ENCODE data around the gene ATG16L2.
A peak's percentile ranks its signal among the peaks of the same experiment; 100 is the strongest.
"Not testable (repeated sequence)": the region's sequence is repeated elsewhere in the genome, so short reads cannot be mapped to it uniquely, and the experiment has no call there.

Gene ATG16L2

DNA sequence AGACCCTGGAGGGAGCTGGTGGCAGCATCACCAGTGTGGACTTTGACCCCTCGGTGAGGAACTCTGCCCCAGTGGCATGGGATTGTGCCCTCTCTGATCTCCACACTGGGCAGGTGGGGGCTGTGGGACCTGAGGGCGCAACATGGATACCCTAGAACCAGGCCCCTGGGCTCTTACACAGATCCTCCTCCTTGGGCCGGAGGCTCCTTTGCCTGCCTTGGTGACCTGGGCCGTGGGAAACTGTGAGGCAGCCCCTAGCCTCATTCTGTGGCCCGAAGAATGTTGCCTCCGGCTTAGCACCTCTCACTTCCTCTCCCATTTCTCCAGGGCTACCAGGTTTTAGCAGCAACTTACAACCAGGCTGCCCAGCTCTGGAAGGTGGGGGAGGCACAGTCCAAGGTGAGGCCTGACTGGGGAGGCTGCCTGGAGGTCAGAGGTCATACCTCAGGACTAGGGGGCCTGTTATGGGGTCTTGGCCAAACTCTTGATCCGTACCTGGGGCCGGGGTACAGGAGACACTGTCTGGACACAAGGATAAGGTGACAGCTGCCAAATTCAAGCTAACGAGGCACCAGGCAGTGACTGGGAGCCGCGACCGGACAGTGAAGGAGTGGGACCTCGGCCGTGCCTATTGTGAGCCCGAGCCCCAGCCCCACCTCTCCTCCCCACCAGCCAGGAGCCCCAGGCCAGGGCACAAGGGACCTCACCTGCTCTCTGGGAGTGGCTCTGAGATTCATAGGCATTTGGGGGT lies 12.2 kb downstream of the ATG16L2 start:
- no peak for DNase-seq (ENCODE audit: low read depth)

DNA sequence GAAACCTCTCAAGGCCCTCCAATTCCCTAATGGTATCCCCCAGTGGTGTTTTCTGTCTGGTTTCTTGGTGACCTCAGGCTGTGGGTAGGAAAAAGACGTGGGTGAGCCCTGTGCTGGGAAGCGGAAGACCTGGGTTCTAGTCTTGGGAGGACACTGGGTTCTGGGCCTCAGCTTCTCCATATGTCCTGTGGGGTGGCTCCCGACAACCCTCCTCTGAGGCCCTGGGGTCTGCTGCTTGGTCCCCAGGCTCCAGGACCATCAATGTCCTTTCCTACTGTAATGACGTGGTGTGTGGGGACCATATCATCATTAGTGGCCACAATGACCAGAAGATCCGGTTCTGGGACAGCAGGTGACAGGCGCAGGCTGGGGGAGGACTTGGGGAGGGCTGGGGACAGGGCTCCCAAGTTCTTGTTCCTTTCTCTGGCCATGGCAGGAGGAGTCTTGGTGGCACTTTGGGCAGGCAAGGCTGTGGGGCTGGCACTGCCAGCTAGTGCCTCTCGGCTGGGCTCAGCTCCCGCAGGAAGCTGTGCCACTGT lies 12.8 kb downstream of the ATG16L2 start:
- DNase-seq (ENCODE audit: low read depth): no peak

DNA sequence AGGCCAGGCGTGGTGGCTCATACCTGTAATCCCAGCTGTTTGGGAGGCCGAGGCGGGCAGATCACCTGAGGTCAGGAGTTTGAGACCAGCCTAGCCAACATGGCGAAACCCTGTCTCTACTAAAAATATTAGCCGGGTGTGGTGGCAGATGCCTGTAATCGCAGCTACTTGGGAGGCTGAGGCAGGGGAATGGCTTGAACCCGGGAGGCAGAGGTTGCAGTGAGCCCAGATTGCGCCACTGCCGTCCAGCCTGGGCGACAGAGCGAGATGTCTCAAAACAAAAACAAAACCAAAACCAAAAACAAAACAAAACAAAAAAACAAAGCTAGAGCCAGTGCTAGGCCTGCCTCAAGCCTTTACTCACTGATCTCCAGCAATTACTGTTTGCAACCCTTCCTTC lies 13.4 kb downstream of the ATG16L2 start:
- not testable (repeated sequence) for DNase-seq (ENCODE audit: low read depth)

DNA sequence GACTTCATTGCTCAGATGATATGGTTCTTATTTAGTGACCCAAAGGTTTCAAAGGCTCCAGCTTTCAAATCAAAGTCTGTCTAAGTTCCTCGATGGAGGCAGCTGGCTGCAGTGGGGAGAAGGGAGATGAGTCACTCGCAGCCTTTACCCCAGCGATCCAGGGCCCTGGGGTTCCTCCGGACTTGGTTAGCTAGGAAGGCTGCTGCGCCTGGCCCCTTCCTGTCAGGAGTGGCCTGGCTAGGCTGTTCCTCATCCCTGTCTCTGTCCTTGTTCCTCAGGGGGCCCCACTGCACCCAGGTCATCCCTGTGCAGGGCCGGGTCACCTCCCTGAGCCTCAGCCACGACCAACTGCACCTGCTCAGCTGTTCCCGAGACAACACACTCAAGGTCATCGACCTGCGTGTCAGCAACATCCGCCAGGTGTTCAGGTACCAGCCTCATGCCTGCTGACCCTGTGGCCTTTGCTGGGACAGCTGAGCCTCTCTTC lies 13.9 kb downstream of the ATG16L2 start:
- no peak for DNase-seq (ENCODE audit: low read depth)

DNA sequence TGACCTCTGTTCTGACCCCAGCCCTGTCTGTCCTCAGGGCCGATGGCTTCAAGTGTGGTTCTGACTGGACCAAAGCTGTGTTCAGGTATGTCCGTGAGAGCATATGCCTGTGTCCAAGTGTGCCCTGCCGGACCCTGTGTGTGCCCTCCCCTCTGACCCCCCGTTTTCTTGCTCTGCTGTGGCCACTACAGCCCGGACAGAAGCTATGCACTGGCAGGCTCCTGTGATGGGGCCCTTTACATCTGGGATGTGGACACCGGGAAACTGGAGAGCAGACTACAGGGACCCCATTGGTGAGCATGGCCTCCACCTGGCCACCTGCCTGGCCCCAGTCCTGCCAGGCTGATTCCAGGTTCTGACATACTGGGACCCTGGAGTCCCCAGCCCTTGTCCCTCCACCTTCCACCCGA lies 14.5 kb downstream of the ATG16L2 start:
- DNase-seq (ENCODE audit: low read depth): no peak

DNA sequence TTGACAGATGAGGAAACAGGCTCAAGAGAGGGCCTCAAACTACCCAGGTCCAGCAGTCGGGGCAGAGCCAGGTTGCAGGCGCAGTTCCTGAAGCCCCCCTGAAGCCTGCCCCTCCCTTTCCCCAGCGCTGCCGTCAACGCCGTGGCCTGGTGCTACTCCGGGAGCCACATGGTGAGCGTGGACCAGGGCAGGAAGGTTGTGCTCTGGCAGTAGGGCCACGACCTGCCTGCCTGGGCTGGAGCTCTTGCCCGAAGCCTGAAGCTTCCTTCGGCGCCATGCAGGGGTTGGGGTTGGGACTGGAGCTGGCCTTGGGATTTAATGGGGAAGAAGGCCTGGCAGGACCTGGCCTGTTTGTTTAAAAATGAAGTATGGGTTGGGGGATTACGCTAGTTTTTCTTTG lies 15.0 kb downstream of the ATG16L2 start:
- DNase-seq (ENCODE audit: low read depth): no peak

DNA sequence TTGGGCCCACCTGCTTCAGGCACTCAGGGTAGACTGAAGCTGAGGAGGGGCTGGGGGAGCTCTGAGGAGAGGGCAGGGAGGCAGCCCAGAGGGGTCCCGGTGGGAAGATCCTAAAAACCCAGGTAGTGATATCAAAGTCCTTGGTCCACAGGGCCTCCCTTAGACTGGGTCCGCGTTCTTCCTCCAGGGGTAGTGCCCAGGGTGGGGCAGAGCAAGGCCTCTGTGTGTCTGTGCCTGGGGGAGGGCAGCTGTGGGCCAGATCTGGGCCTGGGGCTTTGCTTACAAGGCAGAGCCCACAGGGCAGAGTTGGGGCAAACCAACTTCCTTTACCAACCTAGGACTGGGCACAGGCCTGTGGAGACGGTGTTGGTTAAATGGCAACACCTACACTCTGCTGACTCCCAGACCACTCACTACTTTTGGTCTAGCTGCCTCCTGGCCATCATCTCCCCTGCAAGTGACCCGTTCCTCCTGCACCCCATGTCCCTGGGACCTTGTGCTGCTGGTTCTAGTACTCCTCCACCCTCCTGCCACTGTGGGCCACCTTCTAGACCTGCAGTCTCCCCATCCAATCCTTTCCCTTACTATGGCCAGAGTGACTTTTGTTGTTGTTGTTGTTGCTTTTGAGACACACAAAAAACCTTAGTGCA lies 15.8 kb downstream of the ATG16L2 start:
- no peak for DNase-seq (ENCODE audit: low read depth)

DNA sequence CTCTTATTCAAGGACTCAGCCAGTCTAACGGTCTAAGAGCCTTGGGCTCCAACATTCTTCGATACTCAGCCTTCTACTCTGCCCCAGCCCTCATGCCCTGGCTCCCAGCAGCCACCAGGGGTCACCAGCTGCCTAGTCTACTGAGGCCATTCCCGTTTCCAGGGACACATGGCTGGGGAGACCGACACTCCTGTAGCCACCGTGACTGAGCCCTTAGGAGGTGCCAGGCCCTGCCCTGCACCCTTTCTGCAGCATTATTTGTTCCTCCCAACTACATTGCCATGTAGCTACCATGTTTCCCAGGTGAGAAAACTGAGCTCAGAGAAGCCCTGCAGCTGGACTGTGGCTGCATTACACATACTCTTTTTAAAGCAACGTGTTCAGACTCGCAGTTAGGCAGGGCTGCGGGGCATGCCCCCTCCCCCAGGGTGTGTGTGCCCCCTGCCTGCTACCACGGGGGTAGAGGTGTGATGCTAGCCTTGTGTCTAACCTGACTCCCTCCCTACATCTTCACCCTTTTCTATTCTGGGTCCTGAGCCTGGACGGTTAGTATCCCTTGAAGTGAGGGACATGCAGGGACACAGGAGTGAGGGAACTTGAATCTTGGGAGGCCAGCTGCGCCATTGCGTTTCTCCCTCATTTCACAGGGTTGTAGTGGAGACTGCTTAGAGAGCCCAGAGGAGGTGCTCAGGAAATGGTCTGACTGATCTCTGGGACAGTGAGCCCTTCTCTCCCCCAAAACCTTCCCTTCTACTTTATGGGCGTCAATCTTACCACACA lies 17.5 kb downstream of the ATG16L2 start:
- DNase-seq (ENCODE audit: low read depth): peak; percentile 58

DNA sequence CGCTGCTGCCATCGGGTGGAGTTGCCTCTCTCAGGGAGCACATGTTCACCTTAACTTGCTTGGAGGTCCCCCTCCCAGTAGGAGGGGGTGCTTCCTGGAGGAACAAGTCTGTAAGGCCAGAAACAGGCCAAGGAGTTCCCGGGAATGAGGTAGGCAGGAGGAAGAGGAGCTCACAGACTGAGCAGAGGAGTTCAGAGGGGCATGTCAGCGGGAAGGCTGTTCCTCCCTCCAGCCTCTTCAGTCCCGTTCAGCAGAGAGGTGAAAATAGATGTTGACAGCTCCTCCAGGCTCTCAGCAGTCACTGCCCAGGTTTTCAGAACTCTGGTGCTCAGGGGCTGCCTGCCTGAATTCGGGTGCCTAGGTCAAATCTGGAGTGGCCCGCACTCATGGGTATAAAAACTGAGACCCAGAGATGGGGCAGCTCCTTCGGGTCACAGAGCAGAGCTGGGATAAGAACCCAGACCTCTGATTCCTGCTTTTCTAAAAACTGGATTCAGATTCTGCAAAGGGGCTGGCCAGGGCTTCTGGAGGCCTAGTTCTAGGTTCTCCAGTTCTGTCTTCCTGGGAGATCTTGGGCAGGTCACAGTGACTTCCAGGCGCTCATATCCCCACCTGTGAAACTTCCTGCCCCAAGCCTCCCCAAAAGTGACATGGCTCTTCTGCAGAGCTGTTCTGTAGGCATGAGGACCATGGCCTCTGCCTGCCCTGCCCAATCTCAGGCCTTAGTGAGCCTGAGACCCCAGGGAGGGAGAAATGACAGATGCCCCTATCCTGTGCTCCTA lies 18.3 kb downstream of the ATG16L2 start:
- no peak for DNase-seq (ENCODE audit: low read depth)

DNA sequence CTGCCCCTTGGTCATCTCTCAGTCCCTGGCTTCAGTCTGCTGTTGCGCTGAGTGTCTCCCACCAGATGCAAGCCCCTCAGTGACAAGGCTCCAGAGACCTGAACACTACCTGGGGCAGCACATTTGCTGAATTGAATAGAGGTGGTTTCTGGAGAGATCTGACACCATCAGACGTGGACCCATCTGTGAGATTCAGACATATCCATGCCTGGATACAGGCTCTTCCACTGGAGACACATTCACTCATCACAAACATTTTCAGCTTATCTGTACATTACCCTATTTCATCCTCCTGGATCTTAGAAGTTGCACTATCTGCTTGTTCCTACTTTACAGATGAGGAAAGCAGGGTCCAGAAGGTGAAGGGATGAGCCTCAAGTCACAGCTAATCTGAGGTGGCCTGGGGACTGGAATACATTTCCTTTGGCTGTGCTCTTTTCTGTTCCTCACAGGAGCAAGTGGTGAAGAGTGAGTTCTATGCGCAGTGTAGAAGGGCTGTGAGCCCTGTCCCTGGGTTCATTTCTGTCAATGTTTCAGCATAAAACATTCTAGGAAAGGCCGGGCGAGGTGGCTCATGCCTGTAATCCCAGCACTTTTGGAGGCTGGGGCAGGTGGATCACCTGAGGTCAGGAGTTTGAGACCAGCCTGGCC lies 19.0 kb downstream of the ATG16L2 start:
- DNase-seq (ENCODE audit: low read depth): no peak

DNA sequence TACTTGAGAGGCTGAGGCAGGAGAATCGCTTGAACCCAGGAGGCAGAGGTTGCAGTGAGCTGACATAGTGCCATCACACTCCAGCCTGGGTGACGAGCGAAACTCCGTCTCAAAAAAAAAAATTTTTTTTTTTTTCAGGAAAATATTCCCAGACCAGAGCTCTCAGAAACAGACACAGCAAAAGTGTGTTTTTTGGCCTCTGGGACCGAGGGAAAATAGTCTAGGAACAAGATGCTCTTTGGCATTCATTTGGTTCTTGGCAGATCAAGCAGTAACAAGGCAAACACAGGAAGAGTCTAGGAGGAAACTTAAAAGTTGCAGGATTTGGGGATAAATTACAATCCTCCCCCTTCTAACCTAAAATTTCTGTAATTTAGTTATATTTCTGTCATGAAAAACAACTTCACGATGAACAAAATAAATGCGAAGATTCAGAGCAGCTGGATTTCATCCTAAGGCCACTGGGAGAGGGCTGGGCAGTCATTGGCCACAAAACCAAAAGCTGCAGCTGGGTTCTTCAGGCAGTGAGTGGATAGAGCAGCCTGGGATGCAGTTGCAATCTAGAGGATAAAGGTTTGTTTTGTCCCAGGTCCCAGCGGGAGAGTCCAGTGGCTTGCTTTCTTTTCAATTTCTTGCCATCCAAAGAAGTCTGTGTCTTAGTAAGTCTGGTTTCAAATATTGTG lies 19.7 kb downstream of the ATG16L2 start:
- DNase-seq (ENCODE audit: low read depth): no peak

DNA sequence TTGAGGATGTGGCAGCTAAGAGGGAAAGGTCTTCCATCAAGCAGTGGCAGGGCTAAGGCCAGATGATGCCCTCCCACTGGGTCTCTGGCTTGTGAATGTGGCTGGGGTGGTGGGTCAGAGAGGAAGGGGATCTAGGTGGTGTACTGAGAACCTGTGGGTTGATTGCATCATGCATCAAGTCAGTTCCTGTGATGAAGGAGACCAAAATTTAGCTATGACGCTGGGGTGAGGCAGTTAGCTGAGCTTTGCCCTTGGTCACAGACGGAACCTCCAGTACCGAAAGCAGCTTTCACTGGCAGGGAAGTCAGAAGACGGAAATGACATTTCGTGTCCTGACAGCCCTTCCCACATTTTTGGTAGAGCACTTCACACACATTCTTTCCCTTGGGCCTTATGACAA lies 20.7 kb downstream of the ATG16L2 start:
- DNase-seq (ENCODE audit: low read depth): no peak

DNA sequence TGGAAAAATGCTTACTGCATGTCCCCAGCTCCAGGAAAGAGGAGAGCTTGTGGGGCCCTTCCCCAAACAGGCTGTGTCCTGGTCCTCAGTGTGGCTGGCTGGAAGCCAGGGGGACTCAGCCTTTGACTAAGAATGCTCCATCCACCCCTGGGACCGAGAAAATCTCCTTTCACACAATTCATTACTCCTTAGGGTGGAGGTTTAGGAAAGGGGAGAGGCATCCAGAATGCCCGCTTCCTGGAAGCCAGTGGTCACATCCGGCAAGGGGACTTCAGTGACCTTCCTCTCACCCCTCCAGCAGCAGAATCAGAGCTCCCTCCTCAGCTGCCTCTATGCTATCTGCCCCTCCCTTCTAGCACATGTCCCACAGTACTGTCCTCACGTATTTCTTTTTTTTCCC lies 21.9 kb downstream of the ATG16L2 start:
- no peak for DNase-seq (ENCODE audit: low read depth)

DNA sequence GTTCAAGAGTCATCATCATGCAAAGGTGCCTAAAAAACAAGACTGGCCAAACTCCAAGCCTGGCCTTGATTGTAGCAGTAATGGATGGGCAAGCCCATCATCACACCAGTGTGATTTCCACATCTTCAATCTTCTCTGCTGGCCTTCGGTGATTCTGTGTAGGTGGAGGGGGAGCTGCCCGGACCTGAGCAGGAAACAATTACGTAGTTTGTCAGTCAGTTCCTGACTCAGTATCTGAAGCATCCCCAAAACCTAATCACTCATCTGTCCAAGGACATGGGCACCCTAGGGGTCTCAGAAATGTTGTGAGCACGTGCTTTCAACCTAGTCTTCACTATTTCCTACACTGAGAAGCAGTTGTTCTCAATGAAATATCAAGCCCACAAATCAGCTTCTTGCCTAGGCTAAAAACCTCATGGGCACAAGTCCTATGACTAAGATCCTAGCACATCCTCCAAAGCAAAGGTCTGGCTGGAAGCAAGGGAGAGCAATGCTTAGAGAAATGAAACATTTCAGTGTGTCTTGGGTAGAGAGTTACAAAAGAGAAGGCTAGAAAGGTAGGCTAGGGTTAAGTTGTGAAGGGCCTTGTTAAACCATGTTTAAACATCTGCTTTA lies 24.6 kb downstream of the ATG16L2 start:
- DNase-seq (ENCODE audit: low read depth): no peak

DNA sequence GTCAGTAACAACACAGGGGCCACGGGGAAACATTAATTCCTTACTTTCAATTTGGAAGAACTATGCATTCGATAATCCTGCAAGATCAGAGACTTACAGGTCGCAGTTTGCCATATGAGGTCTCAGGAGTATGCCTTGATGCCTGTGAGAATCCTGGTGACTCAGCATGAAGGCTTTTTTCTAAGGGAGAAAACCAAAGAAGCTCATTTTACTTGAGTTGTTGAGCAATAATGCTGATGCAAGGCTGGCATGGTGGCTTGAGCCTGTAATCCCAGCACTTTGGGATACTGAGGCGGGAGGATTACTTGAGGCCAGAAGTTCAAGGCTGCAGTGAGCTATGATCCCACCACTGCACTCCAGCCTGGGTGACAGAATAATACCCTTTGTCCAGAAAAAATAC lies 26.6 kb downstream of the ATG16L2 start:
- peak; percentile 89 for DNase-seq (ENCODE audit: low read depth)

DNA sequence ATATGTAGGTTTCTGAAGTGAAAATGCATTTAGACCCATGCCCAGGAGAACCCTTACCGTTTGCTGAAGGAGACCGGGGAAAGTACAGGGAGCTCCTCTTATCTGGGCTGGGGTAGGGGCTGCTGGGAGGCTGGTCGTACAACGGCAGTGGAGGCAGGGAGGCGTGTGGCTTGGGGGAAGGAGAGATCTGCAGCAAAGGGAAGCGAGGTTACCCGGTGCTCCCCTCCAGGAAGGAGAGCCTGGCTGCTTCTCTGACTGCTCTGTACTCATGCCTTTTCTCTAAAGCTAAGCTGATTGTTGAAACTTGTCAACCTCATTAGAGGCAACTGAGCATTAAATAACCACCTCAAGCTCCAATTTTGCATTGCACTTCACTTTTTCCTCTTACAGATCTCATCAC lies 27.2 kb downstream of the ATG16L2 start:
- DNase-seq (ENCODE audit: low read depth): no peak

DNA sequence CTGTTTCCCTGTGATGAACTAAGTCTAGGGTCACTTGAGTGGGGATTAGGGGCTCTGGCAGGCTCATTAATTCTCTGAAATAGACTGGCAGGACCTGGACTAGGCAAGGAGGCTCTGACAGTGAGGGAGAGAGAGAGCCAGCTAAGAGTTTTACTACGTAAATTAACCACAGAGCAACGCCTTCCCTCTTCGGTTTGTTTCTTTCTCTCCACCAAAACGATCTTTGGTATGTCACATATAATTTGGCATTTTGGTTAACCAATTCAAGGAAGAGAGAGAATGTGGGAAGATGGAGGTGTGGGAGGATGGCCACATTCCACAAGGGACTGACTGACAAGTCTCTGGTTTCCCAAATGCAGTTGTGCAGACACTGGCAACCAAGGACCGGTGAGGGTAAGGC lies 27.9 kb downstream of the ATG16L2 start:
- no peak for DNase-seq (ENCODE audit: low read depth)

DNA sequence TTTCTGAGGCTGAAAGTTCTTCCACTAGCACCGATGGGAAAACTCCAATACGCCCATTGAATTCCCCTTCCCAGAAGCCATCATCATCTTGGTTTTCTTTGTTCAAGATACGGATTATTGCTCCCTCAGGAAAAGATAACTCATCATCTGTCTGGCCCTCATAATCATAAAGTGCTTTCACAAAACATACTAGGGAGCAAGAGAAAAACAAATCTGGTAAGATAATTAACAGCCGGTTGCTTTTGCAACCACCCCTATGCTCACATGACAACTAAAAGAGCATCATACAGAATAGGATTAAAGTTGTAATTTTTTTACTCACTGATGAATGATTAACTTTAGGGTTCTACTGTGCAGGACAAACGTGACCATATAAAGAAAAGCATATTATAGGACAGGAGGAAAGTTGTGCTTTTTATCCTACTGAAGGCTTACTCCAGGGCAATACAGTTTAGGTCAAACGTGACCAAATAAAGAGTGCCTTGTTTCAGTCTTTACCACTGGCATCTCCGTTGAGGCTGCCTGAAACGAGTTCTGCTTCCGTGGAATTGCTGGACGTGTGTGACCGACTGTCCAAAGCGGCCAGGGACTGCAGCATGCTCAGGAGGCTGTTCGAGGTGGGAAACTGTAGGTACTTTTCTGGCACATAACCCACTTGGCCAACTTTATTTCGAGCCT lies 28.6 kb downstream of the ATG16L2 start:
- no peak for DNase-seq (ENCODE audit: low read depth)

DNA sequence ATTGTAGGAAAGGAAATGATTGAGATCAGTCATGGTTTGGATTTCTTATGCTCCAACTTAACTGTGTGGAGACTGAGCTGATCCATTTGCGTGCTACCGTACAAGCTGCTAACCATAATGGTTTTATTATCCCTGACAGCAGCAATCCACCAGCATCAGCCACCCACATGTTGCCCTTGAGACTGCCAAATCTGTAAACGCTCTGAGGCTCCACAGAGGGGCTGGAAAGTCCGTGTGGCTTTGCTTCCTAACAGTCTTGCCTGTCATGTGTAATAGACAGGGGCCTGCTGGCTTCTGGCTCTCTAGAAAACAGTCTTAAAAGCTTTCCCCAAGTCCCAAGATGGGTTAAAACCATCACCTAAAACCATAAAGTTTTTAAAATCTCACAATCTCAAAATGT lies 30.1 kb downstream of the ATG16L2 start:
- peak; percentile 77 for DNase-seq (ENCODE audit: low read depth)
